GM19023 (cell line): ENCODE measurements around the gene GSS.

Experiments
- ATAC-seq: cut with Tn5 transposase; IDR thresholded peaks from one replicate; pipeline ENCODE4 v1.9.1; 2021; ENCODE audit warnings: mild to moderate bottlenecking, moderate library complexity; ENCODE audit not compliant: unreplicated experiment

Gene GSS

DNA sequence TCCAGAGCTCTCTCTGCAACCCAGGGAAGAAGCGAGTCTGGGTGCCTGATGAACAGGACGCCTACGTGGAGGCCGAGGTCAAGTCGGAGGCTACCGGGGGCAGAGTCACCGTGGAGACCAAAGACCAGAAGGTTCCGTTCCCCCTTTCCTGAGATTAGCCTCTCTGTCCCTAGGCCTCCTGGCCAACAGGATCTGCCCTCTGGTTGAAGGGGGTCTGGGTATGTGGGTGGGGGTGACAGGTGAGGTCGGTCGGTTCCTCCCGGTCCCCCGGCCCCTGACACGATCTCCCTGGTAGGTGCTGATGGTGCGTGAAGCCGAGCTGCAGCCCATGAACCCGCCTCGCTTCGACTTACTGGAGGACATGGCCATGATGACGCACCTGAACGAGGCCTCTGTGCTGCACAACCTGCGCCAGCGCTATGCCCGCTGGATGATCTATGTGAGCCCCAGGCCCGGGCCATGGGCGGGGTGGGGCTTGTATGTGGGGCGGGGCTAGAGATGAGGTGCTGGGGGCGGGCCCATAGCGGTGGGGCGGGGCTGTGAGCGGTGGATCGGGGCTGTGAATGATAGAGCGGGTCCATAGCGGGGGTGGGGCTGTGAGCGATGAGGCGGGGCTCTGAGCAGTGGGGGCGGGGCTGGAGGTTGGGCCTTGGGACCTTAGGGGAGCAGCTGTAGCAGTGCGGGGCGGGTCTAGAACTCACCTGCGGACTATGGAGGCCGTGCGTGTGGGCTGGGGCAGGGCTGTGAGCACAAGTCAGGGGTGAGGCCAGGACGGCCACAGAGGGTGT lies 24.0 kb upstream of the GSS start:
- ATAC-seq, result no peak

DNA sequence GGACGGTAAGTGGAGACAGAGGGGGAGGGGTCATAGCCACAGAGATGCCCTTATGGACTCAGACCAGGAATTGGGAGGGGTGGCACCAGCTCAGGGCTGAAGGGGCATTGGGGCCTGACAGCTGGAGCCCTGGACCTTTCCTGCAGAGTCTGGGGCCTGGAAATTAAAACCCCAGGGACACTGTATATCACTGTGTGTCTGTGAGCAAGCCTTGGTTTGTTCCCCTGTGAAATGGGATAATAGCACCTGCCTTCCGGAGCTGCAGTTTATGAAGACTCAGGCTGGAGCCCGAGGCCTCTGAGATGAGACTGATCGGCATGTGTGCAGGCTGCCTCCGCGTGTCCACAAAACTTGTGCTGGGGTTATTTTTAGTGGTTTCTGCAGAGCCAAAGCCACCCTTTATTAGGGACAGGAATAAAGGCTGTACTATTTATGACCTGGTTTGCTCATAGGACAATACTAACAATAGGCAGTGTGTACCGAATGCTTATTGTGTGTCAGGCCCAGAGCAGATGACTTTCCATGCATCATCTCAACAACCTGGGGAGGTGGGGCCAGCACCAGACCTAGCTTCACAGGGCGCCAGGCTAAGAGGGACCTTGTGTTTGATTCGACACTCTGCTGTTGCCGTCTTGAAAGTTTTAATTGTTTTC lies 22.6 kb upstream of the GSS start:
- no peak for ATAC-seq

GRCh38 chr20:34977365-34978091 lies 21.9 kb upstream of the GSS start:
- ATAC-seq, result no peak

GRCh38 chr20:34976286-34976685 lies 20.7 kb upstream of the GSS start:
- no peak for ATAC-seq

DNA sequence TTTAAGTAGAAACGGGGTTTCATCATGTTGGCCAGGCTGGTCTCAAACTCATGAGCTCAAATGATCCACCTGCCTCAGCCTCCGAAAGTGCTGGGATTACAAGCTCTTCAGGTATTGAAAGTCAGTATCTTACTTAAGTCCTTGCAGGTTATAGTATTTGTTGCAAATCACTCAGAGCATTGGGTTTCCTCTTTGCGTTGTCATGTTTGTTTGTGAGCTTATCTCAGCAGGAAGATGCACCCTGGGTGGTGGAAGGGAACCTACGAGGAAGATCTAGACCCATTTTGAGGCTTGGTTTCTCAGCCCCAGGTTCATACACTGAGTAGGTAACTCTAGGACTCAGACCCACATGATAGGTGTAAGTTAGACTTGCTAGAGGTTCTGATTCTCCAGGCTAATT lies 18.6 kb upstream of the GSS start:
- no peak for ATAC-seq

GRCh38 chr20:34971561-34972235 lies 16.1 kb upstream of the GSS start:
- no peak for ATAC-seq

GRCh38 chr20:34970846-34971560 lies 15.4 kb upstream of the GSS start:
- ATAC-seq, result no peak

DNA sequence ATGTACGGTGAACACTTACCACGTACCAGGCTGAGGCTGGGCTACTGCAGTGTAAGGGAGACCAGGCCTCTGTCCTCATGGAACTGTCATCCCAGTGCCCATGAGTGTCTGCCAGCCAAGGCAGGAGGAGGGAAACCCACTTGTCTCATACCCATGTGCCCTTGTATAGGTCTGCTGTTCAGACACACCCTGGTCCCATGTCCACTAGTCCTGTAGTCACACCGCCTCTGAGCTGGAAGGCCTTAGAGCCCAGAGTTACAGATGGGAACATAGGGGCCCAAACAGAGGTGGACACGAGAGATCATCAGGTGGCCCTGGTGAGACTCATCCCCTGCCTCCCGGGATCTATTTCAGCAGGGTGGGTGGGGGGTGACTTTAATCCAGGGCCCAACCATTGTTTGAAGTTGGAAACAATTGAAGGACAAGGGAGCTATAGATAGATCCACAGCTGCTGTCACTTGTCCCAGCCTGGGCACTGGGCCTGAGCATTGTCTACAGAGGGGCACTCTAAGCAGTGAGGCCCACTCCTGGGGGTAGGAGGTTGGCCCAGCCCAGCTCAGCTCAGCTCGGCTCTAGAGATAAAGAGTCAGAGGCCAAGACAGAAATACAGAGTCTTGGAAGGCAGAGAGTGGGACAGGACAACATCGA lies 14.7 kb upstream of the GSS start:
- ATAC-seq, result no peak

DNA sequence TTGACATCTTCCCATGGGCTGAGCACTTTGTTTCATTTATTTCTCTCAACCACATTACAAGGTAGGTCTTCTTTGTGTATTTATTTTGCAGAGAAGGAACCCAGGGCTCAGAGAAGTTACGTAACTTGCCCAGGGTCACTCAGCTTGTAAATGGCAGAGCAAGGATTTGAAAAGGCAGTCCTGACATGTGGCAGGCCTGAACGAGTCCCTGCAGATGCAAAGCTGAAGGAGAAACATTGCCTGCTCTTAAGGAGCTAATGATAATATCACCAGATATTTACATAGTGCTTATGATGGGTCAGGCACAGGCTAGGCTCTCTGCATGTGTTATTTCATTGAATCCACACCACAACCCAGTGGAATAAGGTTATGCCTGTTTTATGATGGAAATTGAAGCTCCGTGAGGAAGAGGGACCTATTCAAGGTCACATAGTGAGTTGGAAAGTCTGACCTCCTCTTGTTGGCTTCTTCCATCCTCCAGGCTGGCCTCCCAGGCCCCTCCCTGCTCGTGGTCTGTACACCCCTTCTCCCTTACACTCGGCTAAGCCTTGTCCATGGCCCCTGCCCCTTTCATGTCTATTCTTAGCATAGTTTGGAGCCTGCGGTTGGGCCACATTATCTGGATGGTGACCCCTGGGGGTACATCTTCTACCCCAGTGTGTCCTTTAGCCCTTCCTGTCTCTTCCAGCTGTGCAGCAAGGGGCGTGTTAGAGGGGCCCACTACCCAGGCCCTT lies 12.6 kb upstream of the GSS start:
- ATAC-seq, result no peak

DNA sequence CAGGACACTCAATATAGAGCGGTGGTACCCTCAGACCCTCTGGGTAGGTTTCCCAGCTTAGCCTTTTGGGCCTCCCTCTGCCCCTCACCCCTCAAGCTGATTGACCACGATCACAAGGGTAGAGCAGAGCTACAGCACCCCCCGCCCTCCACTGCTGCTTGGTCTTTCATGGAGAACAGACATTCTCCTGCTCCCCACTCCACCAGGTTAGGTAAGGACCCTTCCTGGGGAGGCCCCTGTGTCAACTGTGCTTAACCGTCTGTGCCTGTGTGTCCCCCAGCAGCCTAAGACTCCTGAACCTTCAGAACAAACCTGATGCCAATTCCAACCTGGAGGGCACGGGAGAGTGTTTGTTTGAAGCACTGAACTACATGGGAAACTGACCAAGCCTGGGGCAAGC lies 11.8 kb upstream of the GSS start:
- no peak for ATAC-seq

DNA sequence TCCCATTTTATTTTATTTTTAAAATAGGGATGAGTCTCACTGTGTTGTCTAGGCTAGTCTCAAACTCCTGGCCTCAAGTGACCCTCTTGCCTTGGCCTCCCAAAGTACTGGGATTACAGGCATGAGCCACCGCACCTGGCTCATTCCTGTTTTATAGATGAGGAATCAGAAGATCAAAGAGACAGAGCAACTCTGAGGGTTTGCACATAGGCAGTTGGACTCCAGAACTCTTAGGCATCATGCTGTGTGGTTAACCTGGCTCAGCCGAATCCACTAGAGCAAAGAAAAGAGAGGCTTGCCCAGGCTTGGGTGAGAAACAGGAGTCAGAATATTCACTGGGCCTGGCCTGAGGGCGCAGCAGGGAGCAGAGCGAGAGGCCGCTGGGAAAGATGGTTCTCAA lies 9.4 kb upstream of the GSS start:
- ATAC-seq, result no peak

GRCh38 chr20:34964486-34964885 lies 8.9 kb upstream of the GSS start:
- no peak for ATAC-seq

- no peak for ATAC-seq
These were observed 1.3 kb upstream of the GSS start for GRCh38 chr20:34956751-34957472.

GRCh38 chr20:34956041-34956458 lies 444 bp upstream of the GSS start:
- no peak for ATAC-seq

- no peak for ATAC-seq
These were observed 739 bp downstream of the GSS start for GRCh38 chr20:34954904-34955230.

- no peak for ATAC-seq
These were observed 1.6 kb downstream of the GSS start for GRCh38 chr20:34953960-34954359.

DNA sequence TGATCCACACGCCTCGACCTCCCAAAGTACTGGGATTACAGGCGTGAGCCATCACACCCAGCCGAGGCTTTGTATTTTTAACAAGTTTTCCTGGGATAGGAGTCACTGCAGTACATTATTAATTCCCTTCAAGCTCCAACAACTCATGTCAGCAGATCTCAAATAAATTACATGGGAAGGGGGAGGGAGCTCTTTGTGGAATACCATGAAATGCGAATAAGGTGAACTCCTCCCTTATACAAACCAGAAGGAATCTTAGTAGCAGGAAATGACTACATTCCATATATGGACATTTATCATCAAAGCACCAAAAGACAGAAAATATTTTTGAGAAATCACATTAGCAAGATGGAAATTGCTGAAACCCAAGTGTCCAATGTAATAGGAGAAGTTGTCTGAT lies 2.9 kb downstream of the GSS start:
- no peak for ATAC-seq

DNA sequence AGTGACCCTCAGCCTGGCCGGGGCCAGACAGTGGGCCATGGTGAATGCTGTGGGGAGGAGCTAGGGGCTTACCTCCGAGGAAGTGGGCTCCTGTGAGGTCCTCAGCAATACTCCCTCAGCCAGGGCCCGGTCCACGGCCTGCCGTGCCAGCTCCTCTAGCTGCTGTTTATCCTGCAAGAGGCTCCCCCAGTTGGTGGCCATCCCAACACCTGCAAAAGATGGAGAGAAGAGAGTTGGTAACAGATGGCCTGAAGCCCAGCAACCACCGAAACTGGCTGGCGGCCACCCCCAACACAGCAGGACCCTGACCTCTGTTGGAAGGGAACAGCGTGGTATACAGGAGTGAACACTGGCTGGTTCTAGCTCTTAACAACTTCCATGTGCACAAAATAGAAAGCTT lies 4.0 kb downstream of the GSS start:
- no peak for ATAC-seq

GRCh38 chr20:34951252-34951651 lies 4.4 kb downstream of the GSS start:
- ATAC-seq, result no peak
